Parathyroid adenoma (tissue), 2 donors: ENCODE measurements around the gene TBK1.

Experiments used
- H2AFZ ChIP-seq: fragments of 300-600 bp; sonication (generic); one replicate; pipeline ENCODE4 v1.7.0; 2017; ENCODE audit warnings: antibody characterized with exemption, mild to moderate bottlenecking
- H3K27ac ChIP-seq: fragments of 300-600 bp; sonication (generic); one replicate; pipeline ENCODE4 v1.7.0; 2017
- H3K27me3 ChIP-seq: fragments of 300-600 bp; sonication (generic); one replicate; pipeline ENCODE4 v1.7.0; 2017; ENCODE audit warnings: low read length; ENCODE audit not compliant: control insufficient read depth, insufficient read depth
- H3K36me3 ChIP-seq: fragments of 300-600 bp; sonication (generic); one replicate; pipeline ENCODE4 v1.7.0; 2017; ENCODE audit warnings: low read length; ENCODE audit not compliant: control insufficient read depth, insufficient read depth
- H3K4me1 ChIP-seq: fragments of 300-600 bp; sonication (generic); one replicate; pipeline ENCODE4 v1.7.0; 2017; ENCODE audit warnings: control low read depth
- H3K4me2 ChIP-seq: fragments of 300-600 bp; sonication (generic); one replicate; pipeline ENCODE4 v1.7.0; 2017; ENCODE audit warnings: low read length
- H3K4me3 ChIP-seq: fragments of 300-600 bp; sonication (generic); one replicate; pipeline ENCODE4 v1.7.0; 2017; ENCODE audit warnings: low read depth, low read length
- H3K79me2 ChIP-seq: fragments of 300-600 bp; sonication (generic); one replicate; pipeline ENCODE4 v1.7.0; 2017; ENCODE audit warnings: control low read depth
- H3K9ac ChIP-seq: fragments of 300-600 bp; sonication (generic); one replicate; pipeline ENCODE4 v1.7.0; 2017; ENCODE audit warnings: mild to moderate bottlenecking
- H3K9me3 ChIP-seq: fragments of 300-600 bp; sonication (generic); one replicate; pipeline ENCODE4 v1.7.0; 2017; ENCODE audit warnings: low read length; ENCODE audit not compliant: control insufficient read depth
- TF ChIP-seq, protein P1 (sequence below): fragments of 300-600 bp; sonication (generic); IDR thresholded peaks from one replicate; pipeline ENCODE4 v1.7.0; 2017; ENCODE audit warnings: antibody characterized with exemption, mild to moderate bottlenecking
- donor health status: primary hyperparathyroidism.

The TBK1 gene

DNA sequence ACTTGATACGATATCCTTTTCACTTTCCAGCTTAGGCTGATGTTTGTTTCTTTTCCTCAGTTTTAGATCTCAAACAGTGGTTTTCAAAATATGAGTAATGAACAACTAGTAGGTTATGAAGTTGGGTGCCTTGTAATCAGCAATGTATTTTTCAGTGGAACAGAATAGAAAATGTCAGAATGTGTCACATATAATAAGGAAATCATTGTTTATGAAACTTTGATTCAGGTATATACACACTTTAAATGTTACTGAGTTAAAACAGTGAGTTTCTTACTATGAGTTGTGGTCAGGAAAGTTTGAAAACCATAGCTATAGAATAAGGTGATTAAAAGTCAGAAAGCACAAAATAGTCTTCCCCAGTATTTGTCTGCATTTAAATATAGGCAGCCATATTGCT, 39.8 kb downstream of the TBK1 start:
- no peaks in the 10 kb centered on the region for H3K79me2 ChIP-seq
- no peak overlapping the region for H2AFZ ChIP-seq
- H3K4me1 ChIP-seq, result no peaks in the 10 kb centered on the region
- no peaks in the 10 kb centered on the region for H3K27me3 ChIP-seq
- TF ChIP-seq, protein P1, sequence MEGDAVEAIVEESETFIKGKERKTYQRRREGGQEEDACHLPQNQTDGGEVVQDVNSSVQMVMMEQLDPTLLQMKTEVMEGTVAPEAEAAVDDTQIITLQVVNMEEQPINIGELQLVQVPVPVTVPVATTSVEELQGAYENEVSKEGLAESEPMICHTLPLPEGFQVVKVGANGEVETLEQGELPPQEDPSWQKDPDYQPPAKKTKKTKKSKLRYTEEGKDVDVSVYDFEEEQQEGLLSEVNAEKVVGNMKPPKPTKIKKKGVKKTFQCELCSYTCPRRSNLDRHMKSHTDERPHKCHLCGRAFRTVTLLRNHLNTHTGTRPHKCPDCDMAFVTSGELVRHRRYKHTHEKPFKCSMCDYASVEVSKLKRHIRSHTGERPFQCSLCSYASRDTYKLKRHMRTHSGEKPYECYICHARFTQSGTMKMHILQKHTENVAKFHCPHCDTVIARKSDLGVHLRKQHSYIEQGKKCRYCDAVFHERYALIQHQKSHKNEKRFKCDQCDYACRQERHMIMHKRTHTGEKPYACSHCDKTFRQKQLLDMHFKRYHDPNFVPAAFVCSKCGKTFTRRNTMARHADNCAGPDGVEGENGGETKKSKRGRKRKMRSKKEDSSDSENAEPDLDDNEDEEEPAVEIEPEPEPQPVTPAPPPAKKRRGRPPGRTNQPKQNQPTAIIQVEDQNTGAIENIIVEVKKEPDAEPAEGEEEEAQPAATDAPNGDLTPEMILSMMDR, result no peak
- no peaks in the 10 kb centered on the region for H3K9me3 ChIP-seq
- no peak overlapping the region for H3K4me3 ChIP-seq
- no peak overlapping the region for H3K27ac ChIP-seq
- H3K36me3 ChIP-seq, result no peaks in the 10 kb centered on the region
- no peak overlapping the region for H3K9ac ChIP-seq
- no peak overlapping the region for H3K4me2 ChIP-seq

DNA sequence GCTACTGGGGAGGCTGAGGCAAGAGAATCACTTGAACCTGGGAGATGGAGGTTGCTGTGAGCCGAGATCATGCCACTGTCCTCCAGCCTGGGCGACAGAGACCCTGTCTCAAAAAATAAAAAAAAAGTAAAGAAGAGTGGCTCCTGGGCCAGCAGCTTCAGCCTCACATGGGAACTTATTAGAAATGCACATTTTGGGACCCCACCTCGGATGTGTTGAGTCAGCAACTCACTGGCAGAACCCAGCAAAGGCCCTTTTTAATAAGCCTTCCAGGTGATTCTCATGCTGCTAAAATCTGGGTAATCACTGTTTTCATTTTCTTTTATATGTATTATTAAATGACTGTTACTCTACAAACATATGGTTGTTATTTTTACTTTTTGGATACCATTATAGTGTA, 41.6 kb downstream of the TBK1 start:
- Histone ChIP-seq H3K4me3 (no peak overlapping the region), H2AFZ (no peak overlapping the region), H3K79me2 (no peaks in the 10 kb centered on the region), H3K4me1 (no peaks in the 10 kb centered on the region), H3K9ac (no peak overlapping the region), H3K27me3 (no peaks in the 10 kb centered on the region), H3K27ac (no peak overlapping the region), H3K4me2 (no peak overlapping the region), H3K36me3 (no peaks in the 10 kb centered on the region), H3K9me3 (no peaks in the 10 kb centered on the region)
- TF ChIP-seq, protein P1, result no peak

DNA sequence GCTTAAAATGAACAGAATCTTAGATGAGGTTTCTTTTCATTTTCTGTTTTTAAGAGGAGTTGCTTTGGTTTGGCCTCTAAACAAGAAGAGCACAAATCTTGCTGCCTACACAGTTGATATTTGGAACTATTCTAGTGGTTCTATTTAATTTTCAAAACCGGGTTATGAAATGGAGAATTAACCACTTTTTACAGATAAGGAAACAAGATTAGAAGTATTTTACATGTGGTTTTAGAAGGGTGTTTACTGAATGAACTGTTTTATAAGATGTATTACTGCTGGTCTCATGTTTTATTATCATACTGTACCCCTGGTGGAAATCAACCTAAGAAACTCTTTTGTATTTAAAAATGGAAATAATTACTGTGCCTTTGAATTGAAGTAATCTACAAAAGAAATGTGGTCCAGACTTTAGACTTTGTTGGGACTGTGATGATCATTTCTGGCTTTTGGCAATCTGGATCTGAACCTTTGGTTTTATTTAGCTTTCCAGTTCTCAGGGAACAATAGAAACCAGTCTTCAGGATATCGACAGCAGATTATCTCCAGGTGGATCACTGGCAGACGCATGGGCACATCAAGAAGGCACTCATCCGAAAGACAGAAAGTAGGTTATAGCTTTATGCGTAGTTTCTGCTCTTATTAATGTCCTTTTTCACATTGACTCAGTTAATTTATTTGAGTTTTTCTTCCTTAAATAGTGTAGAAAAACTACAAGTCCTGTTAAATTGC, 43.2 kb downstream of the TBK1 start:
- no peaks in the 10 kb centered on the region for H3K9me3 ChIP-seq
- no peaks in the 10 kb centered on the region for H3K27me3 ChIP-seq
- H3K4me3 ChIP-seq, result no peak overlapping the region
- H2AFZ ChIP-seq, result no peak overlapping the region
- TF ChIP-seq, protein P1, result no peak
- H3K4me1 ChIP-seq, result no peaks in the 10 kb centered on the region
- no peaks in the 10 kb centered on the region for H3K79me2 ChIP-seq
- no peak overlapping the region for H3K9ac ChIP-seq
- no peaks in the 10 kb centered on the region for H3K36me3 ChIP-seq
- H3K27ac ChIP-seq, result no peak overlapping the region
- no peak overlapping the region for H3K4me2 ChIP-seq

DNA sequence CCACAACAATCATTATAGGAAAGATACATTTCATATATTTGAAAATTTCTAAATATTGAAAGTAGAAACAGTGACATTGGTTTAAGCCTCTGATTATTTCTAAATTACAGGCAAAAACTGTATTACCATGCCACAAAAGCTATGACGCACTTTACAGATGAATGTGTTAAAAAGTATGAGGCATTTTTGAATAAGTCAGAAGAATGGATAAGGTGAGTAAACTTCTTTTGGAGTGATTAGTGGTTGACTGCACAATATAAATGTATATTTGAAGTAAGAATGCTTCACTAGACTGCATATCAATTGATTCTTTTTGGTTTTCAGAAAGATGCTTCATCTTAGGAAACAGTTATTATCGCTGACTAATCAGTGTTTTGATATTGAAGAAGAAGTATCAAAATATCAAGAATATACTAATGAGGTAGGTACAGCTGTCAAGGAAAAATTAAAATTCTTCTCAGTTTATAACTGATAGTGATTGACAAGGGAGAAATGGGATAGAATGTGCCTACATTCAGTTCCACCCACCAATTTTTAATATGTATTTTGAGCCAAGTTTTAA, 45.0 kb downstream of the TBK1 start:
- H3K27me3 ChIP-seq, result no peaks in the 10 kb centered on the region
- TF ChIP-seq, protein P1, result no peak

DNA sequence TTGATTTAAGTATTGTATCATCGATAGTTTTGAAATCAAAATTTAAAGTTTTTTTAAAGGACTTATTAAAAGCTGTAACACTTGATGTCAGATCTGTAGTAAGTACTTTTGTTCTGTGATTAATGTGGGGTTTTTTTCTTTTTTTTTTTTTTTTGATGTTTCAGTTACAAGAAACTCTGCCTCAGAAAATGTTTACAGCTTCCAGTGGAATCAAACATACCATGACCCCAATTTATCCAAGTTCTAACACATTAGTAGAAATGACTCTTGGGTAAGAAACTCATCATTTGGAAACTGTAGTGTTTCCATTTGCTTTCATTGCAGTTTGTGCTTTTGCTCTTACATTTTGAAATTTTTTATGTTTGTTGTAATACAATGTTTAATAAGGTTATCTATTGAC, 45.6 kb downstream of the TBK1 start:
- TF ChIP-seq, protein P1, result no peak
- no peak overlapping the region for H3K4me3 ChIP-seq
- no peak overlapping the region for H2AFZ ChIP-seq
- H3K4me2 ChIP-seq, result no peak overlapping the region
- H3K4me1 ChIP-seq, result no peaks in the 10 kb centered on the region
- H3K36me3 ChIP-seq, result no peaks in the 10 kb centered on the region
- H3K9ac ChIP-seq, result no peak overlapping the region
- no peaks in the 10 kb centered on the region for H3K9me3 ChIP-seq
- no peaks in the 10 kb centered on the region for H3K27me3 ChIP-seq
- no peaks in the 10 kb centered on the region for H3K79me2 ChIP-seq
- H3K27ac ChIP-seq, result no peak overlapping the region

More for the DNA sequence above, 45.0 kb downstream of the TBK1 start:
- Histone ChIP-seq H3K4me1 (no peaks in the 10 kb centered on the region), H3K9ac (no peak overlapping the region), H3K36me3 (no peaks in the 10 kb centered on the region), H3K4me3 (no peak overlapping the region), H3K4me2 (no peak overlapping the region), H3K9me3 (no peaks in the 10 kb centered on the region), H2AFZ (no peak overlapping the region), H3K79me2 (no peaks in the 10 kb centered on the region), H3K27ac (no peak overlapping the region)
